HG02588 (cell line): ENCODE measurements around the gene COMMD10.

Experiments
- ATAC-seq: cut with Tn5 transposase; IDR thresholded peaks from one replicate; pipeline ENCODE4 v1.9.1; 2021; ENCODE audit warnings: mild to moderate bottlenecking, moderate library complexity; ENCODE audit not compliant: unreplicated experiment

The COMMD10 gene

GRCh38 chr5:116281309-116281708 lies 196.5 kb downstream of the COMMD10 start:
- ATAC-seq, result no peak

GRCh38 chr5:116288524-116288923 lies 203.7 kb downstream of the COMMD10 start:
- no peak for ATAC-seq

- ATAC-seq, result no peak
Observed at GRCh38 chr5:116289276-116289675, 204.5 kb downstream of the COMMD10 start.

GRCh38 chr5:116291271-116291670 lies 206.4 kb downstream of the COMMD10 start:
- ATAC-seq, result no peak

- no peak for ATAC-seq
Observed at GRCh38 chr5:116292321-116292720, 207.5 kb downstream of the COMMD10 start.

- ATAC-seq, result no peak
Observed at GRCh38 chr5:116296335-116297072, 211.7 kb downstream of the COMMD10 start.

- ATAC-seq, result no peak
Observed at GRCh38 chr5:116297296-116297814, 212.5 kb downstream of the COMMD10 start.

- no peak for ATAC-seq
Observed at GRCh38 chr5:116299746-116300640, 215.2 kb downstream of the COMMD10 start.

- no peak for ATAC-seq
Observed at GRCh38 chr5:116301110-116301509, 216.3 kb downstream of the COMMD10 start.

GRCh38 chr5:116303340-116303739 lies 218.5 kb downstream of the COMMD10 start:
- ATAC-seq, result no peak

GRCh38 chr5:116303810-116304209 lies 219.0 kb downstream of the COMMD10 start:
- no peak for ATAC-seq

- ATAC-seq, result no peak
Observed at GRCh38 chr5:116305899-116306298, 221.1 kb downstream of the COMMD10 start.

- ATAC-seq, result no peak
Observed at GRCh38 chr5:116306846-116307245, 222.0 kb downstream of the COMMD10 start.

GRCh38 chr5:116308391-116308790 lies 223.6 kb downstream of the COMMD10 start:
- no peak for ATAC-seq

GRCh38 chr5:116313366-116313765 lies 228.5 kb downstream of the COMMD10 start:
- ATAC-seq, result no peak

GRCh38 chr5:116315531-116315930 lies 230.7 kb downstream of the COMMD10 start:
- ATAC-seq, result no peak

- ATAC-seq, result no peak
Observed at GRCh38 chr5:116318091-116318854, 233.4 kb downstream of the COMMD10 start.

GRCh38 chr5:116320486-116320885 lies 235.7 kb downstream of the COMMD10 start:
- ATAC-seq, result no peak

GRCh38 chr5:116329503-116329902 lies 244.7 kb downstream of the COMMD10 start:
- ATAC-seq, result no peak

- no peak for ATAC-seq
Observed at GRCh38 chr5:116340799-116341198, 256.0 kb downstream of the COMMD10 start.
